Measurements from ENCODE around the gene NUDT5.

DNA sequence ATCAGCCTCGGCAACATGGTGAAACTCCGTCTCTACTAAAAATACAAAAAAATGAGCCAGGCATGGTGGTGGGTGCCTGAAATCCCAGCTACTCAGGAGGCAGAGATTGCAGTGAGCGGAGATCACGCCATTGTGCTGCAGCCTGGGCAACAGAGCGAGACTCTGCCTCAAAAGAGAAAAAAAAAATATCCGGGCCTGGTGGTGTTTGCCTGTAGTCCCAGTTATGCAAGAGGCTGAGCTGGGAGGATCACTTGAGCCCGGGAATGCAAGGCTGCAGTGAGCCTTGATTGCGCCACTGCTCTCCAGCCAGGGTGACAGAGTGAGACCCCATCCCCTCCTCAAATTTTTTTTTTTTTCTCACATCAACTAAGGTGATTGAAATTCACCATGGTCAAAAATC is 43.1 kb upstream of the NUDT5 start:
- TF ChIP-seq, protein P1, sequence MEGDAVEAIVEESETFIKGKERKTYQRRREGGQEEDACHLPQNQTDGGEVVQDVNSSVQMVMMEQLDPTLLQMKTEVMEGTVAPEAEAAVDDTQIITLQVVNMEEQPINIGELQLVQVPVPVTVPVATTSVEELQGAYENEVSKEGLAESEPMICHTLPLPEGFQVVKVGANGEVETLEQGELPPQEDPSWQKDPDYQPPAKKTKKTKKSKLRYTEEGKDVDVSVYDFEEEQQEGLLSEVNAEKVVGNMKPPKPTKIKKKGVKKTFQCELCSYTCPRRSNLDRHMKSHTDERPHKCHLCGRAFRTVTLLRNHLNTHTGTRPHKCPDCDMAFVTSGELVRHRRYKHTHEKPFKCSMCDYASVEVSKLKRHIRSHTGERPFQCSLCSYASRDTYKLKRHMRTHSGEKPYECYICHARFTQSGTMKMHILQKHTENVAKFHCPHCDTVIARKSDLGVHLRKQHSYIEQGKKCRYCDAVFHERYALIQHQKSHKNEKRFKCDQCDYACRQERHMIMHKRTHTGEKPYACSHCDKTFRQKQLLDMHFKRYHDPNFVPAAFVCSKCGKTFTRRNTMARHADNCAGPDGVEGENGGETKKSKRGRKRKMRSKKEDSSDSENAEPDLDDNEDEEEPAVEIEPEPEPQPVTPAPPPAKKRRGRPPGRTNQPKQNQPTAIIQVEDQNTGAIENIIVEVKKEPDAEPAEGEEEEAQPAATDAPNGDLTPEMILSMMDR (IDR thresholded peaks at IDR 0.05; ENCODE audit: low read depth, low read length): no peak
- TF ChIP-seq EZH2phosphoT487 (IDR thresholded peaks at IDR 0.05; ENCODE audit: low read depth): no peak

All from OCI-LY3 (cell line).